NCI-H2227 (cell line): ENCODE measurements around the gene IGHMBP2.

Experiments used
- DNase-seq: peaks from one replicate; lab custom pipeline; 2025; ENCODE audit not compliant: unreplicated experiment; lab: John Stamatoyannopoulos, UW

The IGHMBP2 gene

DNA sequence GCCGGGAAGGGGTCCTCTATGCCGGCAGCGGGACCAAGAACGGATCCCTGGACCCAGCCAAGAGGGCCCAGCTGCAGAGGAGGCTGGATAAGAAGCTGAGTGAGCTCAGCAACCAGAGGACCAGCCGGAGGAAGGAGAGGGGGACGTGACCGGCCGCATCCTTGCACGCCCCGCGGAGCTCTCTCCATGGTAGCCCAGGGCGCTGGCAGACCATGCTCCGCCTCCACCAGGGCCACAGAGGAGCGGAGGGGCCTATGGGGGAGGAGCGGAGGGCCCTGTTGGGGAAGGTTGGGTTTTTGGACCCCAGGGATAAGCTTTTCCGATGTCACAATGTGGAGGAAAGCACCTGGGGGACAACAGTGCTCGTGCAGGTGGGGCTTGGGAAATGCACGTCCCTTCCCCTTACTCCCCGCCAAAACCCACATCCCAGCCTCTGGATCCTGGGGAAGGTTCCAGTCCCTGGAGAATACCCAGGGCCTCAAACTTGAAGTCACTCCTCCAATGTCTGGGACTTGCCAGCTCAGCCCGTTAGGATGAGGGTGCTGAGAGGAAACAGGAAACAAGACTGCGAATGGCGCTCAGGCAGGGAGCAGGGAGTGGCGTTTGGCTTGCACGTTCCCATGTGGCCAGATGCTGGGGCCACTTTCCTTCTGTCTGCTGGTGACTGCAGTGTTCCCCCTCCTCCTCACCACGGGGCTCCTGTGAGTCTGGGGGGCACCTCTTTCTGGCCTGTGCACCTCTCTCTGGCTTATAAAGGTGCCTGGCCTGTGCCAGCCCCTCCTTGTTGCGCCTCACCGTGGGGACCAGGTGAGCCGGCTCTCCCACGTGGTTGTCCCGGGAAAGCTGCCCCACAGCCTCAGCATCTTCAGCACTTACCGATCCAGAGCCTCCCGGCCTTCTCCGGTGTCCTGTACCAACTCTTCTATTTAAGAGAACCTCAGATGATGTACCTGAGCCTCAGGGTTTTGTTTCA is 36.2 kb downstream of the IGHMBP2 start:
- no peak for DNase-seq

DNA sequence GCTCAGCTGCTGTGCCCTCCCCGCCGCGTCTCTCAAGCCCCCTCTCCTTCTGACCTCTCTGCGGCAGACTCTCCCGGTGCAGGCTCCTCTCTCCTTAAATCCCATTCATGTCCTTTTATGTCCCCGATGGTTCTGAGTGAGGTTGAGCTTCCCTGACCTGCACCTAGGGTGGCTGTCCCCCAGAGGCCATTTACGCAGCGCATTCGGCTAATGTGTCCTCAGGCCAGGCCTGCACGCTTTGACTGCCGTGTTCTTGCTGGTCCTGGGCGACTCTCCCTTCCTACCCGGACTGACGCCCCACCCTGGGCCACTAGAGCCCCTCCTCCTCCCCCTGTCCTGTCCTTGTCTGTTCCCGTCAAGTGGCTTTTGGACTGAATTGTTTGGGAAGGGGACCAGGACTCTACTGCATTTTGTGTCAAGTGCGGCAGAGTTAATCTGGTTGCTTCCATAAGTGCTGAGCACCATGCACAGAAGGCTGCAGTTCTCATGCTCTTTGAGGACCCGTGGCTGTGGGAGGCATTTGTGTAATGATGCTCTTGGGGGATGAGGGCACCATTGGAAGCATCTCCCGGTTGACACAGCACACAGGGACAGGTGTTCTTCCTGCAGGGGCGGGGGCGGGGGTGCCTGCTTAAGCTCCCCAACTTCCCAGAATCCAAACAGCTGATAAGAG is 37.1 kb downstream of the IGHMBP2 start:
- DNase-seq = no peak

DNA sequence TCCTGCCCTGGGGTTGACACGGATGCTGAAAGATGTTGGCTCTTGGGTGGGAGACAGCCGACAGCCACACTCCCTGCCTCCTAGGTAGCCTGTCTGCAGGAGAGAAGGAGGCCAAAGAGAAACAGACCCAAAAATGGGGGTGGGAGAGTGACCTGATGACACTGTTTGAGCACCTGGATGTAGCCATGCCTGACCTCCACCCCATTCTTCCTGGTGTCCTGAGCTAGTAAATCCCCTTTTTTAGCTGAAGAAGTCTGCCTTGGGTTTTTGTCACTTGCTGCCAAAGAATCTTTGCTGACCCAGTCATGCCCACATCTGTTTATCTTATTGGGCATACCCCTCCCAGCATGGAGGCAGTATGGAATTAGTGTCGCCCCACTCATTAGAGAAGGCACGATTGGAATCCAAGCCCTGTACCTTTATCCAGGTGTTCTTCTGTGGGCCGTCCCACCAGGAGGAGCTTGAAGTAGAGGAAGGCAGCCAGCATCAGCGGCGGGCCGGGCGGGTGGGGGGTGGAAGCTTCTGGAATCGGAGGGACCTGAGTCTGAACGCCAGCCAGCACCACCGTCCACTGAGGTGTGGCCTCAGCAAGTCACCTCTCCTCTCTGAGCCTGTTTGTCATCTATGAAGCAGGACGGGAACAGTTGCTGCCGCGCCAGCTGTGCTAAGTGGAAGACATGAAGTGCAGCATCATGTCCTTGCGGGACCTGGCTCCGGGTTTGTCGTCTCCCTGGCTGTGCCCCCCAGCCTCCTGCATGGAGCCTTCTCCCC is 37.8 kb downstream of the IGHMBP2 start:
- DNase-seq = no peak

DNA sequence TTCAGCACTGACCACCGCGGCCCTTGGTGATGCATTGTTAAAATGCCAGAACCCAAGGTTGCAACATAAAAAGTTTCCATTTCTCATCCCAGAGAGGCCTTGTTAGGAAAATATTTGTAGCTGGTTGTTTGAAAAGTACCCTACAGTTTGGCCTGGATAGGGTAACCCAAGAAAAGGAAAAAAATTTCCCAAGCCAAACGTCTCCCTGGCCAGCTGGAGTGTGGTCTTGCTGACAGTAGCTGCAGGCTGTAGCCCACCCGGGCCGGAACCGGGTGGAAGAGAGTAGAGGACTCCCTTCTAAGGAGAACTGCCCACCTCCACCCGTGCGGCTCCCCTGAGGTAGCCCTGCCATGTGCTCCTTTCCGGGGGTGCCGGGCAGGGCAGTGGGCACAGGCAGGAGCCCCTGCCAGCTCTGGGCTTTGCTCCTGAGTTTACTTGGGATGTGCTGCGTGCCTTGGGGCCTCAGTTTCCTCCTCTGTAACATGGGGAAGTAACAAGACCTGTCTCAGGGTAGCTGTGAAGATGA is 38.5 kb downstream of the IGHMBP2 start:
- no peak for DNase-seq

DNA sequence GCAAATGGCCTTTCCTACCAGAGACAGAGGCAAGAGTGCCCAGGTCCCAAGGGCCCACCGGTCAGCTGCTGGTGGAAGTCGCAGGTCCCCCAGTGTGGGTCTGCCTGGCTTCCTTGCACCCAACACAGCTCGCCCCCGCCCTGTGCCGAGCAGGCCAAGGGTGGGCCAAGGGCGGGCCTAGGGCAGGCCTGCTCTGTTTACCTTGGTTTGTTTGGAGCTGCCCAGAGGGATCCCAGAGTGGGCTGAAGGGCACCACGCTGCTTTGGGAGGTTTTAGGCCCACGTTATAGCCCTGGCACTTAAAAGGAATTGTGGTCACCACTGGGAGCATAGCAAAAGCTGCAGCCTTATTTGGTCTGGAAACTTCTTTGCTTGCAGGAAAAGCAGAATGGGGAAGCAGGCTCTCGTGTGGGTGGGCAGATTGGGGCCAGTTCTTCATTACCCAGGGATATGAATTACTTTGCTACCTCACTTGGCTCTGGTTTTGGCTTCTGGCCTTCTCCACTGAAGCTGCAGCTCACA is 39.1 kb downstream of the IGHMBP2 start:
- DNase-seq = no peak

DNA sequence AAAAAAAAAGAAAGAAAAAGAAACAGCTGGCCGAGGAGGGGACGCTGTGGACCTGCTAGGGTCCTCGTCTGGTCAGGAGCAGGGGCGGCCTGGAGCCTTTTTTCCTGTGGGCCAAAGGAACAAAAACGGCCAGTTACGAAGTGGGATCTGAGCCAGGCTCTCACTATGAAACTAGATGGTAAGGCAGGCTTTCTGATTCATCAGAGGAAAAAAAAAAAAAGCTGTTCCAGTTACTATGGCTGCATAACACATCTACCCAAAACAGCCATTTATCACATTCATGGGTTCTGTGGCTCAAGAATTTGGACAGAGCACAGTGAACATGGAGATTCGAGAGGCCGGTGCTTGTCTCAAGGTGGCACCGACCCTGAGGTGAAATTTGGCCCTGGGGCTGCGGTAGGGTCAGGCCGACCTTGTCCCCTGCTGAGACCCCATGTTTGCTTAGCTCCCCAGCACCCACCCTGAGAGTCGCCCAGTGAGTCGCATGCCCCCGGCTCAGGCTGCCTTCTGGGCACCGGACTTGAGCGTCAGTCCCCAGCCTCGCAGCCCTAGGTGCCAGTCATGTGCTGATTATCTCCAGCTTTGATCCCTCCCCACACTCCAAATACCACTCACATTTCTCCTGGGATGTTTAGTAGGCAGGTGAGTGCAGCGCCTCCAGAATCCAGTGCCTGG is 42.9 kb downstream of the IGHMBP2 start:
- no peak for DNase-seq

DNA sequence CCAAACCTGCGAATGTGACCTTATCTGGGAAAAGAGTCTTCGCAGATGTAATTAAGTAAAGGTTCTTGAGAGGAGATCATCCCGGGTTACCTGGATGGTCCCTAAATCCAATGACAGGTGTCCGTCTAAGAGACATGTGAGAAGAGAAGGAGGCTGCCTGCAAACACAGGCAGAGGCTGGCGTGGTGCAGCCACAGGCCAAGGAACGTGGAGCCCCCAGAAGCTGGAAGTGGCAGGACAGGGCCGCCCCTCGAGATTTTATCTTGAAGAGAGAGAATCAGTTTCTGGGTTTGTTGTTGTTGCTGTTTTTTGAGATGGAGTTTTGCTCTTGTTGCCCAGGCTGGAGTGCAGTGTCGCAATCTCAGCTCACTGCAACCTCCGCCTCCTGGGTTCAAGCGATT is 43.5 kb downstream of the IGHMBP2 start:
- DNase-seq = no peak

DNA sequence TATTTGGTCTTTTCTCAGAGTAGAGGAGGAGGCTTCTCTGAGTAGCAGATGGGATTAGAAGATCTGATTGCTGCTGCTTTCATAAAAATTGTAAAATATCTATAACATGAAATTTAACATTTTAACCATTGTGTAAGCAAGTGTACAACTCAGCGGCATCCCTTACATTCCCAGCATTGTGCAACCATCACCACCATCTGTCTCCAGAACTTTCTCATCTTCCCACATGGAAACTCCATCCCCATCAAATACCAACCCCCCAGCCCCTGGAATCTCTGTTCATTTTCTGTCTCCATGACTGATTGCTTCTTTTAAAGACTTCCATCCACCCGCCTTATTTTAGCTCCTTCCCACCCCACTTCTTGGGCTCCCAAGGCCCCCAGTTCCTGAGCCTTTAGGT is 44.8 kb downstream of the IGHMBP2 start:
- no peak for DNase-seq

DNA sequence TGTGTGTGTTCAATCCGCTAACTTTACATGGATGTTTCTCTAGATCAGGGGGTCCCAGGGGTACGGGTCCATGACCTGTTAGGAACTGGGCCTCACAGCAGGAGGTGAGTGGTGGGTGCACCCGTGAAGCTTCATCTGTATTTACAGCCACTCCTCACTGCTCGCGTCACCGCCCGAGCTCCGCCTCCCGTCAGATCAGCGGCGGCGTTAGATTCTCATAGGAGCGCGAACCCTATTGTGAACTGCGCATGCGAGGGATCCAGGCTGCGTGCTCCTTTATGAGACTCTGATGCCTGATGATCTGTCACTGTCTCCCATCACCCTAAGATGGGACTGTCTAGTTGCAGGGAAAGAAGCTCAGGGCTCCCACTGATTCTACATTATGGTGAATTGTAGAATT is 45.2 kb downstream of the IGHMBP2 start:
- DNase-seq = no peak

DNA sequence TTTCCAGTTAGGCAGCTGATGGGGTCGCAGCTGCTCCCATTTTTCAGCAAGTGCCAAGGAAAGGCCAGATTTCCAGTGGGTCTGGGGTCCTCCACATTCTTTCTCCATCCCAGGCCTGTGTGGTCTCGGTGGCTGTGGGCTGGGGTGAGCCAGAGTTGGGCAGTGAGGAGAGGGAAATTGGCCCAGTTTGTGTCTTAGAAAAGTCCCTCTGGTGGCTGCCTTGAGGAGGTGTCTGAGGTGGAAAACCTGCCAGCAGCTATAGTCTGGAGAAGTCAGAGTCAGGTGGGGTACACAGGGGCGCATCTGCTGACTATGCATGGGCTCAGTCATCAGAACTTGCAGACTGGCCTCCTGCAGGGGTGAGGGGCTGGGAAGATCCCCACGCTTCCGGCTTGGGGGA is 46.6 kb downstream of the IGHMBP2 start:
- DNase-seq = peak; percentile 23

DNA sequence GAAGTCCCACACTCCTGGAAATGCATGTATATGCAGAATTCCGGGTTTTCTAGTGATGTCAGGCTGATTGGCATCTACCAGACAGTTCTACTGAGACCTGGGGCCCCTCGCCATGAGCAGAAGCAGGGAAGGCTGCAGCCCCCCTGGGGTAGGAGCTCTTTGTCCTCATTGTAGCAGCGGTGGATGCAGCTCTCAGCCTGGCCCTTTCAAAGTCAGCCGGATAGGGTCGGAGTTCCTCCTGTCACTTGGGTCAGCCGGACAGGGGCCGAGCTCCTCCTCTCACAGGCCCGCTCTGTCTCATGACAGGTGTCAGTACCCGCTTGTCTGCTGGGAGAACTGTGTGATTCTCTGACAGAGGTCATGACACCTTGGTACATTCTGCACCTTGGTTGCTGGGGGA is 47.1 kb downstream of the IGHMBP2 start:
- DNase-seq = no peak

DNA sequence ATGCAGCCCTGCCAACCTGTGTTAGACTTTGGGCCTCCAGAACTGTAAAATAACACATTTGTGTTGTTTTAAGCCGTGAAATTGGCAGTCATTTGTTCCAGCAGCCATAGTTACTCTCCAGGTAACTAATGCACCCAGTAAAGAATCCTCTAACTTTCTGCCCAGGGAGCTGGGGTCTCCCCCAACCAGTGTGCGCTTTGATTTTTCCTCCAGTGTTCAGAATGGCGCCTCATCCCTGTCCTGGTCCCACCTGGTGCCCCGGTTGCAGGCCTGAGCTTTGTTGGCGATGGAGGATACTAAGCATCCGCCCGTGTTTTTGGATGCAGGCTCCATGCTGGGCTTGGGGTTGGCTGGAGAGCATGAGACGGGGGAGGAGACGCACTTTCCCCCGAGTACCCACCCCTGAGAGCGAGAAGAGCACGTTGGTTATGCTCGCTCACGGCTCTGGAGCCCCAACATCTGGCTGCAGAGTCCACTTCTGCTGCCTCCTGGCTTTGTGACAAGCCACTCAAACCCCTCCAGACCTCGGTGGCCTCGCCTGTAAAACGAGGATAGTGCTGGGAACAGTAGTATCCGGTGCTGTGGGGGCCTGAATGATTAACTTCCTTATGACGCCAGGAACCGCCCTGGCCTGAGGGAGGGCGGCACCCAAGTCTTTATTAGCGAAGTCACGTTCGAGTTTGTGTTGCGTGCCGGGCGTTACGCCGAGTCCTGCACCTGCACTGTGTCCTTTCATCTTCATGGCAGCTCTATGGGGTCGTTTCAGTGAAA is 51.3 kb downstream of the IGHMBP2 start:
- DNase-seq = no peak

DNA sequence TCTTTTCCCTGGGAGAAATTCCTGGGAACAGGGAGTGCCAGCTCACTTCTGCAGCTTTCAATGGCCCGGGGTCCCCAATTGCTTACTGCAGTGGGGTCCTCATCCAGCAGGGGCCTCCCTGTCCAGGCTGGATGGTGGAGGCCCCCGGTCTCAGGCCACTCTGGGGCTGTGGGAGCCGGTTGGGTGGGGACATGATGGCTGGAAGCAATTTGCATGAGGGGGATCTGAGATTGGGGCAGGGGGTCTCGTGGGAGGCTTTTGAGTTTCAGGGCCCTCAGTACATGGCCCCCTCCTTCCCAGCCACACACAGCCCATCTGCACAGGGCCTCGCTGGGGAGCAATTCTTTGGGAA is 51.9 kb downstream of the IGHMBP2 start:
- no peak for DNase-seq

DNA sequence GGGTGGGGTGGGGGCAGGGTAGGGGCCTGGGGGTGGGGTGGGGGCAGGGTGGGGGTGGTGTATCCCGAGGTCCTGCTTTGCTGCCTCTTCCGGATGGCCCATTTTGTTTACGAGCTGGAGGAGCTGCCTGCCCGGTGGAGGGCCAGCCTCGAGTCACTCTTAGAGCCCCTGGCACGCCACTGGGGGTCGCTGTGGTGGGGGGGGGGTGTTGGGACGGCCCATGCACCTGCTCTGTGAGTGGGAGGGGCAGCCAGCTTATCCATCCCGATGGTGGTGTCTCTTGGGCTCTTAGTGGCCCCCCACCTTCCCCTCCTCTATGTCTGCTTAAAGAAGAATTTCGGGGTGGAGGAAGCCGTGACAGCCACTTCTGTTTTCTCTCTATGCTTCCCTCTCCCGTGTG is 52.5 kb downstream of the IGHMBP2 start:
- DNase-seq = no peak

DNA sequence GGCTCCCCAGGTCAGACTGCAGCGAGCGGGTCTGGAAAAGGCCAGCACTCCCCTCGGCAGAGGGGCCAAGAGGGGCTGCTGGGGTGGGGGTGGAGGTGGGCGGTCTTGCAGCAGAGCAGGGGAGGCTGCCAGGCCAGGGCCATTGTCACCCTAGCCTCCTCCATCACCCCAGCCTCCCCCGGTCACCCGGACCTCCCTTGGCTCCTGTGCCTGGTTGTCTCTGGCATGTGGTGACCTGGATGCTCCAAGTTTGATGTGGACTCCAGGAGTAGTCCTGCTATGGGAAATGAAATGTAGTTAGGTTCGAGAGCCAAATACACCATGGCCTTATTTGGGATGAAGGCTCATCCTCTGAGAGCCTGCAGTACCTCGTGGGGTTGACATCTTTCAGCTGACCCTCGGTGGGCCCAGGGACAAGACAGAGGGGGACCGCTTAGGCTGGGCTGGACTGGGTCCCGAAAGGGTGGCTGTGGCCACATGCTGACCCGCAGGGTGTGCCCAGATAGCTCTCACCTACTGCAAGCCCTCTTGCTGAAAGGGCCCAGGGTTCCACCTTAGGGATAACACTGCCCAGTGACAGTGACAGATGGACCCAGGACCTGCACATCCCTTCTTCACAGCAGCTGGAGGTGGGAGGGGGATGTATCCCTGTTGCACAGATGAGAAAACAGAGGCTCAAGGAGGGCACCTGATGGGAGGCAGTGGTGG is 53.0 kb downstream of the IGHMBP2 start:
- DNase-seq = no peak

DNA sequence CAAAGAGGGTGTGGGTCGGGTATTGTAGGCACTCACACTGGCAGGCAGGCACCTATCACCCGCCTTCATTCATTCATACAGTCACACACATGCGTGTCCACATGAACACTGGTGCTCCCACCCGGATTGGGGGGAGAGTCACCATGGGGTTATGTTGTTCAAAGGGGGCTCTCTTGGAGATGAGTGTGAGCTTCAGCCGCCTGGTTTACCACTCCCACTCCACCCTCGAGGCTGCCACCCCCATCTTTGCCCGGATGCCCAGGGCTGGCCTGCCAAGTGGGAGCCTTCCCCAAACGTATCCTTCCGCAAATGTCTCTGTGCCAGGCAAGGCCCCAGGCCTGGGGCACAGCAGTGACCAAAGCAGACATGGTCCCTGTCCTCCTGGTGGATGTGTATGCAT is 54.5 kb downstream of the IGHMBP2 start:
- no peak for DNase-seq

DNA sequence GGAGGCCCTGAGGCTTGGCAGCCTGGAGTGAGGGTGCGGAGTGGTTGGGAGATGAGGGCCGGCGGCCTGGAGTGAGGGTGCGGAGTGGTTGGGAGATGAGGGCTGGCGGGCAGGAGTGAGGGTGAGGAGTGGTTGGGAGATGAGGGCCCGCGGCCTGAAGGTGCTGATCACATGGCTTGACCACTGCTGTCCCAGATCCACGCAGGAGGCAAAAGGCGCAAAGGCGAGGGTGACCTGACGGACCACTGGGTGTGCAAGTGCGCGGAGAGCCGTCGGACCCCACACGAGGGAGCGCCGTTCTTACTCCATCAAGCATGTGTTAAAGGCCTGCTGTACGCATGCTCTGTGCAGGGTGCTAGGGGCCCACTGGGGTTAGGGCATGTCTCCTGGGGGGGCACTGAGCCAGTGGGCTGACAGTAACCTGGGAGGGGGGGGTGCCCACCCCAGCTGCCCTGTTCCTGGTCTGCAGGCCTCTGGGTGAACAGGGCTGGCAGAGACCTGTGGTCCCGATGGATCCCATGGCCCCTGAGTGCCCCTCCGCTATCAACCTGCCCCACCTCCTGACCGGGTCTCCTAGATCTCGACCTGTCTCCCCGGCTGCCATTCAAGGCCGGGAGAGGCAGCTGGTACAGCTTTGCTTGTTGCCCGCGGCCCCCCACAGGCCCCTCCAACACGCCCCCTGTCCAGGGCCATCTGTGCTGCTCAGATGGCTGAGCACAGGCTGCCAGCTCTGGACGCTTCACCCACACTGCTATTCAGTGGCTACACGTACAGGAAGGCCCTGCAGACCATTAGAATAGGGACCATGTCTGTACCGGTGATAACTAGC is 56.0 kb downstream of the IGHMBP2 start:
- peak; percentile 26 for DNase-seq

DNA sequence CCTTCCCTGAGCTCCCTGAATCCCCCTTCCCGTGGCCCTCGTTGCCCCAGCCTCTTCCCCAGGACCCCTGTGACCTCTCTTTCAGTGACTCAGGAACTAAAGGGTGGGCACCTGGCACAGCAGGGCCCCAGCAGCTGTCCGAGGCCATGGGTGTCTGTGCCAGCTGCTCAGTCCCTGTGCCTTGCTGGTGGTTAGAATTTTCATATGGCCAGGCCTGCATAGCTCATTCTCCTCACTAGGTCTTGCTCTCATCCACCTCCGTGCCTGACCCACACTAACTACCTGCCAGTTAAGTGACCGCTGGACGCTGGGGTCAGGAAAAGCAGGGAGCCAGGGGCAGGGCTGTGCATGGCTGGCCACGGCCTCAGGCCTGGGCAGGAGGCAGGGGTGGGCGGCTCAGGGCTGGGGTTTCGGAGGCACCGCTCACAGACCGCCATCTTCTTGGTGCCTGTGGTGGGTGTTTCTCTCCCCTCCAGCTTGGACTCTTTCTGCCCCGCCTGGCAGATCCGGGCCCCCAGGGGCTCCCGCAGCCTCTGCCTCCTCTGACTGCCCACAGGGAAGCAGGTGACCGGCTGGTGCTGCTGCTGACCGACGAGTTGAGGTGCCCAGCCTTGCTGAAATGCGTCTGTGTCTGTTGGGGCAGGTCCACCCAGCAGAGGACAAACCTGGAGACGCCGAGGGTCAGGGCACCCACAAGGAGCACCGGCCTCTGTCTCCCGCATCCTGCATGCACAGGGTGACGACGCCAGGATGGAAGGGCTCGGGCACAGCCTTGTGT is 56.8 kb downstream of the IGHMBP2 start:
- DNase-seq = no peak
